ENCODE results near the gene CR1. TPM values are rescaled to one million over a fixed set of nuclear protein-coding genes. Genes with fewer than 3 reads are reported as not detected.
"Not testable (repeated sequence)": the region's sequence is repeated elsewhere in the genome, so short reads cannot be mapped to it uniquely, and the experiment has no call there.

The CR1 gene
- total RNA-seq, 4 donors from 2014 or later: 6.7 to 27.6 (median 8.8) TPM

DNA sequence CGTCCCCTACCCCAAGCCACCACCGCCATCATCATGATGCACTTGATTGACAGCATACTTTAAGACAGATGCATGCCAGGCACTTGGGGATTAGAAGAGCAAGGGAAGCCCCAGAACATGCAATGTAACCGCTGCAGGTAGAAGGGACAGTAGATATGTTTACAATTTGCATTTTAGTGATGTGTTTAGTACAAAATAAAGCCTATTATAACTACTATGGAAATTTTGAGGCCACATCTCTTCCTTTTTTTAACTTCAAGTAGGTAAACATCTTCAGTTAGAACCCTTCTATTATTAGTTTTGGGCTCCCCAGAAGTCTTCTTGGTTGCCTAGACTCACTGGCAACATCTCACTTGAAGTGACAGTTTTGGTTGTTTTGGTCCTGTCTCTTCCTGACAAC, 174.2 kb downstream of the CR1 start:
- H3K4me1 ChIP-seq: peaks cover 0 to 10% (median 2%) of the 10 kb centered on the region in 4 donors
- no peaks in the 10 kb centered on the region for H3K36me3 ChIP-seq
- H3K9me3 ChIP-seq: peaks cover 0 to 7% (median 0%) of the 10 kb centered on the region in 4 donors
- no peak overlapping the region for H3K27ac ChIP-seq
- WGBS, 2 donors: 82 to 87% methylated on average over 3 of the region's 3 CpGs
- H3K4me3 ChIP-seq: no peak overlapping the region
- TF ChIP-seq, protein P1, sequence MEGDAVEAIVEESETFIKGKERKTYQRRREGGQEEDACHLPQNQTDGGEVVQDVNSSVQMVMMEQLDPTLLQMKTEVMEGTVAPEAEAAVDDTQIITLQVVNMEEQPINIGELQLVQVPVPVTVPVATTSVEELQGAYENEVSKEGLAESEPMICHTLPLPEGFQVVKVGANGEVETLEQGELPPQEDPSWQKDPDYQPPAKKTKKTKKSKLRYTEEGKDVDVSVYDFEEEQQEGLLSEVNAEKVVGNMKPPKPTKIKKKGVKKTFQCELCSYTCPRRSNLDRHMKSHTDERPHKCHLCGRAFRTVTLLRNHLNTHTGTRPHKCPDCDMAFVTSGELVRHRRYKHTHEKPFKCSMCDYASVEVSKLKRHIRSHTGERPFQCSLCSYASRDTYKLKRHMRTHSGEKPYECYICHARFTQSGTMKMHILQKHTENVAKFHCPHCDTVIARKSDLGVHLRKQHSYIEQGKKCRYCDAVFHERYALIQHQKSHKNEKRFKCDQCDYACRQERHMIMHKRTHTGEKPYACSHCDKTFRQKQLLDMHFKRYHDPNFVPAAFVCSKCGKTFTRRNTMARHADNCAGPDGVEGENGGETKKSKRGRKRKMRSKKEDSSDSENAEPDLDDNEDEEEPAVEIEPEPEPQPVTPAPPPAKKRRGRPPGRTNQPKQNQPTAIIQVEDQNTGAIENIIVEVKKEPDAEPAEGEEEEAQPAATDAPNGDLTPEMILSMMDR (IDR thresholded peaks at IDR 0.05): no peak
- TF ChIP-seq EP300 (IDR thresholded peaks at IDR 0.05) (no peak), POLR2A (IDR thresholded peaks at IDR 0.05) (no peak)
- peaks cover 0 to 70% of the 10 kb centered on the region in 2 donors for H3K27me3 ChIP-seq
- no peak for DNase-seq (ENCODE audit: low spot score in 2 of 2)

DNA sequence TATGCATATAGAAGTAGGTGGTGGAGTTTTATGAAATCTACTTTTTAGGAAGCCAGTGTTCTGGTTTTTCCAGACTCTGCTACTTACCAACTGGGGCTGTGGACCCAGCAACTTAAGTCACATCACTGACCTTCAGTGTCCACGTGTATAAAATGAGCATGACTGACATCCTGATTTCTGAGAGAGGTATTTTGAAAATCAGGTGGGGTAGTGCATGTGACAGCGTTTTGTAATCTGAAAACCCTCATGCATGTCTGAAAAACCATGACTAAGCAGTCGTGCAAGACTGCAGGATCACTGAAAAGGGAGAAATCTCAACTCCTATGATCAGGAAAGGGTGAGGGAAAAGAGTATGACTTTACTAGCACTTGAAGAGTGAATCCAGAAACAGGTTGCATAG, 175.0 kb downstream of the CR1 start:
- TF ChIP-seq POLR2A (IDR thresholded peaks at IDR 0.05) (no peak), EP300 (IDR thresholded peaks at IDR 0.05) (no peak)
- TF ChIP-seq, protein P1 (IDR thresholded peaks at IDR 0.05): no peak
- peaks cover 0 to 62% of the 10 kb centered on the region in 2 donors for H3K27me3 ChIP-seq
- WGBS, 2 donors: 49 to 59% methylated on average over 3 of the region's 3 CpGs

DNA sequence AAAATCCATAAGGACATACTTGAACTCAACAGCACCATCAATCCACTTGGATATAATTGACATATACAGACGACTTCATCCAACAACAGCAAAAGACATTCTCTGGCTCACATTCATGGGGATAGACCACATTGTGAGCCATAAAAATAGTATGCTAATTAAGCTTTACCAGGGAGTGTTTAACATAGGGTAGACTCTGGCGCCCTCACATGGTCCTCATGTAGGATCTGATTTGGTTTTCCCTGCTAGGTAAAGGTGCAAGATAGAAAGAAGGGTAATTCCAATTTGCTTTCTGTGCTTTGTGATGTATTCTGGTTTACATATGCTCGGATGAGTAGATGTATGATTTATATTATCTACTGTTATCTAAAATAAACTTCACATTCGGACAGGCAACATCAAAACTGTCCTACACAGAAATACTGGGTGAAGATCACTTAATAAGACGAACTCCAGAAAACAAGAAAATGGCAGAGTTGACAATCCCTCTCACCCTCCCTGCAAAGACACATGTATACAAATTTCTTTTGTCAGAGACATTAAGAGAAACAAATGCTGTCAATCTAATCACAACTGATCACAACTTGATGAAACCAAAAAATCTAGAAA, 176.7 kb downstream of the CR1 start:
- Histone ChIP-seq H3K4me3 (no peak overlapping the region), H3K4me1 (peaks cover 0 to 10% (median 2%) of the 10 kb centered on the region in 4 donors), H3K9me3 (no peaks in the 10 kb centered on the region), H3K27me3 (peaks cover 0 to 47% of the 10 kb centered on the region in 2 donors), H3K27ac (no peak overlapping the region), H3K36me3 (no peaks in the 10 kb centered on the region)
- DNase-seq (ENCODE audit: low spot score in 2 of 2): no peak
- 22 to 25% methylated on average over 5 of the region's 5 CpGs for WGBS, 2 donors
- TF ChIP-seq EP300 (IDR thresholded peaks at IDR 0.05) (no peak), POLR2A (IDR thresholded peaks at IDR 0.05) (no peak)
- TF ChIP-seq, protein P1 (IDR thresholded peaks at IDR 0.05): peak in 1 of 5 experiments; percentile 21

More for the DNA sequence above, 175.0 kb downstream of the CR1 start:
- peaks cover 0 to 10% (median 2%) of the 10 kb centered on the region in 4 donors for H3K4me1 ChIP-seq
- DNase-seq (ENCODE audit: low spot score in 2 of 2): no peak
- no peaks in the 10 kb centered on the region for H3K36me3 ChIP-seq
- H3K4me3 ChIP-seq: no peak overlapping the region
- peaks cover 0 to 5% (median 0%) of the 10 kb centered on the region in 4 donors for H3K9me3 ChIP-seq
- no peak overlapping the region for H3K27ac ChIP-seq

DNA sequence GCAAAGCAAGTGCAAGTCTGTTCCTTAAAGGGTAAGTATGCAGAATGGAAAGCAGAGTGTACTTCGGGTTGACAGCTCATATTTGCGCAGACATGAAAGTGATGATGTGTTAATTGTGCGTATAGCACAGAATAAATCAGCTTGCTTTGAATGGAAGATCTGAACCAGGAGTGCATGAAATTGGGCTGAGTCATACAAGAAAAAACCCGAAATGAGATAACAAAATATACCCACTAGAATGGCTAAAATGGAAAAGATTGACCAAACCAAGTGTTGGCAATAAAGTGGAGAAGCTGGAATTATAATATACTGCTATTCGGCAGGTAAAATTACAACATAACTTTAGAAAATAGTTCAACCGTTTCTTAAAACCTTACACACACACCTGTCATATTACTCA, 177.4 kb downstream of the CR1 start:
- no peak overlapping the region for H3K4me3 ChIP-seq
- peaks cover 0 to 10% (median 2%) of the 10 kb centered on the region in 4 donors for H3K4me1 ChIP-seq
- peaks cover 0 to 42% of the 10 kb centered on the region in 2 donors for H3K27me3 ChIP-seq
- no peaks in the 10 kb centered on the region for H3K9me3 ChIP-seq
- DNase-seq (ENCODE audit: low spot score in 2 of 2): no peak
- TF ChIP-seq POLR2A (IDR thresholded peaks at IDR 0.05) (no peak), EP300 (IDR thresholded peaks at IDR 0.05) (no peak)
- TF ChIP-seq, protein P1 (IDR thresholded peaks at IDR 0.05): no peak
- 71 to 81% methylated on average over 6 of the region's 6 CpGs for WGBS, 2 donors
- H3K27ac ChIP-seq: no peak overlapping the region
- H3K36me3 ChIP-seq: no peaks in the 10 kb centered on the region

DNA sequence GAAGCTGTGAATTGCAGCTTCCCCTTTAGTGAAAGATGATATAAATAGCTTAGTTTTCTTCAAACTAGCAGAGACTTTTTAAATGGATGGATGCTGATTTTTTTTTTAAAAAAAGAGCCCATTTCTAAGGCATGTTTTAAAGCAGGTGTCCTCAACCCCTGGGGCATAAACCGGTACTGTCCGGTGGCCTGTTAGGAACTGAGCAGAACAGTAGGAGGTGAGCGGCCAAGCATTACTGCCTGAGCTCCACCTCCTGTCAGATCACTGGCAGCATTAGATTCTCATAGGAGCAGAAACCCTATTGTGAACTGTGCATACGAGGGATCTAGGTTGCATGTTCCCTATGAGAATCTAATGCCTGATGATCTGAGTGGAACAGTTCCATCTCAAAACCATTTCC, 180.2 kb downstream of the CR1 start:
- H3K9me3 ChIP-seq: no peaks in the 10 kb centered on the region
- H3K27ac ChIP-seq: no peak overlapping the region
- no peak for DNase-seq (ENCODE audit: low spot score in 2 of 2)
- H3K36me3 ChIP-seq: no peaks in the 10 kb centered on the region
- H3K4me3 ChIP-seq: no peak overlapping the region
- H3K27me3 ChIP-seq: peaks cover 0 to 15% of the 10 kb centered on the region in 2 donors
- H3K4me1 ChIP-seq: no peaks in the 10 kb centered on the region
- WGBS, 2 donors: 77 to 78% methylated on average over 4 of the region's 4 CpGs
- TF ChIP-seq, protein P1 (IDR thresholded peaks at IDR 0.05): no peak
- no peak for TF ChIP-seq EP300 (IDR thresholded peaks at IDR 0.05)
- no peak for TF ChIP-seq POLR2A (IDR thresholded peaks at IDR 0.05)

DNA sequence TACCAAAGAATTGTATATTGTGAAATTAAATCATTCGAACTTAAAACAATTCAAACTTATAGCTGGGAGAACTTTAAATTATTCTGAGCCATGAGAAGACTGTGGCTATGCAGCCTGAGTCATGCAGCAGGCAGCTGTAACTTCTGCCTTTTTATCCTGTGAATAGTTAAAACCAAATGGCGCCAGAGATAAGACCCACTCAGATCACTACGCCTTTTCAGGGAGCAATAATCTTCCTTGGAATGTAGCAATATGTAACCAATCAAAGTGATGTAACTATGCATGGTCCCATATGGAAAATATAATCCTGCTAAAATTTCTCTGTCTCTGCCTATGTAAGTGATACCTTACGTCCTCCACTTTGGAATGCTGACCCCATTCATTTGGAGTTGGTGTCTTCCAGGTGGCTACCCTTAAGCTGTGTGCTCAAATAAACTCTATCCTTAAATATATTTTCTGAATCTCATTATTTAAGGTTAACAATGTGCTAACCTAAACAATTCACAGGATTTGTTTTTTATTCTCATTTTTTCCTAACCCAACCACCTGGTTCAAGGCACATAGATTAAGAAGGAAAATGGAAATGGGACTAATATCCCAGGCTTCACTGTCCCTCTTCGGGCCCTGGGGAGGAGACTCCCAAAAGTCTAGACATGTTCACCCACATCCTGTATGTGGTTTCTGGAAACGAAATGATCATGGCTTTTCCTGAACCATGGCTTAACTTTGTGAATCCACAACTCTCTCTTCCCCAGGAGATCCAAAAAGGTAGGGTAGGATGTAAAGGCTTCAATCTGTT, 184.8 kb downstream of the CR1 start:
- 60 to 67% methylated on average over 6 of the region's 6 CpGs for WGBS, 2 donors

DNA sequence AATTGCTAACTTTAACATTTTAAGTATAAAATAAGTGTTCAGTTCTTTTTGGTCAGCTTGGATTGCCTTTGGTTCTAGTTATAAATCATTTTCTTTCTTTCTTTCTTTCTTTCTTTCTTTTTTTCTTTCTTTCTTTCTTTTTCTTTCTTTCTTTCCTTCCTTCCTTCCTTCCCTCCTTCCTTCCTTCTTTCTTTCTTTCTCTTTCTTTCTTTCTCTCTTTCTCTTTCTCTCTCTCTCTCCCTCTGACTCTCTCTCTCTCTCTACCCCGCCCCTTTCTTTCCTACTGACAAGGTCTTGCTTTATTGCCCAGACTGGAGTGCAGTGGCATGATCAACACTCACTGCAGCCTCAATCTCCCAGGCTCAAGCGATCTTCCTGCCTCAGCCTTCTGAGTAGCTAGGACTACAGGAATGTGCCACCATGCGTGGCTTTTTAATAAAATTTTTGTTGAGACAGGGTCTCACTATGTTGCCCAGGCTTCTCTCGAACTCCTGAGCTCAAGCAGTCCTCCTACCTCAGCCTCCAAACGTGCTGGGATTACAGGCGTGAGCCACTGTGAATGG, 187.0 kb downstream of the CR1 start:
- H3K4me3 ChIP-seq; H3K27me3 ChIP-seq; H3K4me1 ChIP-seq; H3K36me3 ChIP-seq; DNase-seq (ENCODE audit: low spot score in 2 of 2); H3K9me3 ChIP-seq; H3K27ac ChIP-seq: not testable (repeated sequence)
- WGBS, 2 donors: 87 to 91% methylated on average over 6 of the region's 6 CpGs

More for the DNA sequence above, 184.8 kb downstream of the CR1 start:
- H3K4me1 ChIP-seq; H3K27ac ChIP-seq; H3K36me3 ChIP-seq; H3K9me3 ChIP-seq; DNase-seq (ENCODE audit: low spot score in 2 of 2); H3K4me3 ChIP-seq; H3K27me3 ChIP-seq: not testable (repeated sequence)
